Gastroesophageal sphincter (tissue), 4 donors: ENCODE data around the gene MAP3K1. TPM values are rescaled to one million over a fixed set of nuclear protein-coding genes. Genes with fewer than 3 reads are reported as not detected.

Experiments
- ATAC-seq: fragments of 150-250 bp; one replicate; pipeline ENCODE4 v1.9.1; 2016; ENCODE audit warnings: mild to moderate bottlenecking, moderate library complexity
- H3K27ac ChIP-seq, 4 donors: fragments of 200-600 bp; sonication (generic) in 3 of 4; 1 replicate in 3 of 4; 2 replicates in 1 of 4; pipeline ENCODE4 v1.5.1; 2016 to 2019
- H3K27me3 ChIP-seq: fragments of 200-600 bp; sonication (generic); one replicate; pipeline ENCODE4 v1.5.1; 2019
- H3K36me3 ChIP-seq, 2 donors: fragments of 200-600 bp; sonication (generic); one replicate each; pipeline ENCODE4 v1.5.1; 2019; ENCODE audit warnings: control low read depth in 1 of 2
- H3K4me1 ChIP-seq, 3 donors: fragments of 200-600 bp; sonication (generic); 1 replicate in 2 of 3; 2 replicates in 1 of 3; pipeline ENCODE4 v1.5.1; 2016 to 2019; ENCODE audit warnings: control low read depth in 2 of 3
- H3K4me3 ChIP-seq, 2 donors: fragments of 200-600 bp; sonication (generic); one replicate each; pipeline ENCODE4 v1.5.1; 2019; ENCODE audit warnings: mild to moderate bottlenecking in 1 of 2, moderate library complexity in 1 of 2
- H3K9me3 ChIP-seq, 3 donors: fragments of 200-600 bp; sonication (generic); one replicate each; pipeline ENCODE4 v1.5.1; 2017 to 2019; ENCODE audit warnings: control low read depth in 2 of 3
- CTCF ChIP-seq, 4 experiments: fragments of 200-600 bp in 2 of 4; fragments of 450-650 bp in 2 of 4; sonication (generic) in 1 of 4; IDR thresholded peaks; one replicate each; pipeline ENCODE4 v1.5.1; 2017 to 2019; ENCODE audit warnings: antibody characterized with exemption in 4 of 4, mild to moderate bottlenecking in 2 of 4, moderate library complexity in 2 of 4
- EP300 ChIP-seq: sonication (generic); formaldehyde crosslinking; IDR thresholded peaks from one replicate; pipeline ENCODE4 v1.6.1; 2017; ENCODE audit warnings: antibody characterized with exemption, mild to moderate bottlenecking
- POLR2A ChIP-seq, 2 donors: fragments of 450-650 bp; IDR thresholded peaks; one replicate each; pipeline ENCODE4 v1.6.1; 2017; ENCODE audit warnings: antibody characterized with exemption in 2 of 2, mild to moderate bottlenecking in 2 of 2, moderate library complexity in 1 of 2
- POLR2AphosphoS5 ChIP-seq: sonication (generic); formaldehyde crosslinking; IDR thresholded peaks from one replicate; pipeline ENCODE4 v1.6.1; 2017; ENCODE audit warnings: antibody characterized with exemption
- WGBS, 2 donors: methylation state at CpG; one replicate each; pipeline ENCODE4 v1.1.5; 2018; ENCODE audit warnings: low coverage in 1 of 2; 5-methylcytosine and 5-hydroxymethylcytosine counted together
- total RNA-seq, 4 donors: library from RNA; depleted of rRNA; stranded (reverse); fragments of >200 nt; gene quantifications; one replicate each; pipeline ENCODE4 v1.1.0, GENCODE V29; 2016

The MAP3K1 gene
- total RNA-seq, 4 donors from 2014 or later: 7.6 to 16.0 (median 9.7) TPM

GRCh38 chr5:56783261-56783660, 32.1 kb upstream of the MAP3K1 start:
- H3K36me3 ChIP-seq: no peaks in the 10 kb centered on the region
- H3K27me3 ChIP-seq: no peaks in the 10 kb centered on the region
- H3K4me3 ChIP-seq: no peak overlapping the region
- no peak overlapping the region for H3K27ac ChIP-seq
- H3K9me3 ChIP-seq: peaks cover 0 to 13% (median 0%) of the 10 kb centered on the region in 3 donors
- WGBS, 2 donors: 67% methylated on average over 2 of the region's 2 CpGs; no CpG with 5 or more reads in 1 of the 2 donors
- TF ChIP-seq EP300 (no peak), POLR2AphosphoS5 (no peak), POLR2A (IDR thresholded peaks at IDR 0.05) (no peak), CTCF (IDR thresholded peaks at IDR 0.05) (no peak)
- no peak for ATAC-seq
- no peaks in the 10 kb centered on the region for H3K4me1 ChIP-seq

- H3K4me3 ChIP-seq: no peak overlapping the region
- H3K27me3 ChIP-seq: no peaks in the 10 kb centered on the region
- TF ChIP-seq POLR2AphosphoS5: no peak
- TF ChIP-seq POLR2A (IDR thresholded peaks at IDR 0.05): no peak
- no peak for TF ChIP-seq EP300
- no peak for TF ChIP-seq CTCF (IDR thresholded peaks at IDR 0.05)
- no peaks in the 10 kb centered on the region for H3K36me3 ChIP-seq
- no peak for ATAC-seq
- peaks cover 0 to 9% (median 0%) of the 10 kb centered on the region in 3 donors for H3K9me3 ChIP-seq
- no peak overlapping the region for H3K27ac ChIP-seq
- WGBS, 2 donors: 81 to 92% methylated on average over 2 of the region's 2 CpGs
- no peaks in the 10 kb centered on the region for H3K4me1 ChIP-seq
Observed at GRCh38 chr5:56786346-56786745, 29.0 kb upstream of the MAP3K1 start.

- 93 to 100% methylated on average over 2 to 3 of the region's 3 CpGs for WGBS, 2 donors
- ATAC-seq: no peak
Observed at GRCh38 chr5:56791396-56791795, 24.0 kb upstream of the MAP3K1 start.

GRCh38 chr5:56798521-56798920, 16.8 kb upstream of the MAP3K1 start:
- no peak overlapping the region for H3K27ac ChIP-seq
- no peak for TF ChIP-seq POLR2A (IDR thresholded peaks at IDR 0.05)
- no peak for TF ChIP-seq EP300
- TF ChIP-seq CTCF (IDR thresholded peaks at IDR 0.05): no peak
- no peak for TF ChIP-seq POLR2AphosphoS5
- H3K36me3 ChIP-seq: no peaks in the 10 kb centered on the region
- peaks cover 0 to 13% (median 5%) of the 10 kb centered on the region in 3 donors for H3K4me1 ChIP-seq
- ATAC-seq: no peak
- H3K27me3 ChIP-seq: no peaks in the 10 kb centered on the region
- H3K9me3 ChIP-seq: no peaks in the 10 kb centered on the region
- H3K4me3 ChIP-seq: no peak overlapping the region

More at GRCh38 chr5:56791396-56791795, 24.0 kb upstream of the MAP3K1 start:
- no peak overlapping the region for H3K27ac ChIP-seq
- no peaks in the 10 kb centered on the region for H3K36me3 ChIP-seq
- H3K4me1 ChIP-seq: no peaks in the 10 kb centered on the region
- H3K27me3 ChIP-seq: no peaks in the 10 kb centered on the region
- H3K4me3 ChIP-seq: no peak overlapping the region
- TF ChIP-seq CTCF (IDR thresholded peaks at IDR 0.05): no peak
- TF ChIP-seq EP300: no peak
- TF ChIP-seq POLR2A (IDR thresholded peaks at IDR 0.05): no peak
- no peak for TF ChIP-seq POLR2AphosphoS5
- H3K9me3 ChIP-seq: no peaks in the 10 kb centered on the region

- H3K27ac ChIP-seq: no peak overlapping the region
- no peak for TF ChIP-seq CTCF (IDR thresholded peaks at IDR 0.05)
- no peak for TF ChIP-seq POLR2A (IDR thresholded peaks at IDR 0.05)
- TF ChIP-seq EP300: no peak
- TF ChIP-seq POLR2AphosphoS5: no peak
- ATAC-seq: no peak
Observed at GRCh38 chr5:56800186-56800585, 15.2 kb upstream of the MAP3K1 start.

More at GRCh38 chr5:56800186-56800585, 15.2 kb upstream of the MAP3K1 start:
- peaks cover 0 to 13% (median 5%) of the 10 kb centered on the region in 3 donors for H3K4me1 ChIP-seq
- H3K9me3 ChIP-seq: no peaks in the 10 kb centered on the region
- no peaks in the 10 kb centered on the region for H3K27me3 ChIP-seq
- no peak overlapping the region for H3K4me3 ChIP-seq
- no peaks in the 10 kb centered on the region for H3K36me3 ChIP-seq
